Liver (tissue), 9 donors: ENCODE data around the gene AJM1. TPM values are rescaled to one million over a fixed set of nuclear protein-coding genes. Genes with fewer than 3 reads are reported as not detected.

Source experiments
- DNase-seq: peaks from one replicate; pipeline ENCODE4 v3.0.0-alpha.2; 2017; ENCODE audit warnings: low spot score
- H3K27ac ChIP-seq, 2 donors: one replicate each; pipeline ENCODE4 v1.7.0; 2013; ENCODE audit warnings: inconsistent platforms in 2 of 2, low read length in 2 of 2, control low read depth in 1 of 2, low read depth in 1 of 2, mild to moderate bottlenecking in 1 of 2
- H3K27me3 ChIP-seq, 4 donors: one replicate each; pipeline versions ENCODE4 v1.6.1 to v1.7.0; 2013; ENCODE audit warnings: low read length in 3 of 4, inconsistent platforms in 1 of 4, mild to moderate bottlenecking in 1 of 4, moderate library complexity in 1 of 4; ENCODE audit not compliant: control insufficient read depth in 4 of 4, insufficient read depth in 4 of 4
- H3K36me3 ChIP-seq, 4 donors: one replicate each; pipeline versions ENCODE4 v1.6.1 to v1.7.0; 2013; ENCODE audit warnings: low read length in 3 of 4, mild to moderate bottlenecking in 3 of 4, low read depth in 1 of 4, moderate library complexity in 1 of 4; ENCODE audit not compliant: control insufficient read depth in 4 of 4, insufficient read depth in 3 of 4
- H3K4me1 ChIP-seq, 4 donors: one replicate each; pipeline versions ENCODE4 v1.6.1 to v1.7.0; 2013; ENCODE audit warnings: low read length in 3 of 4, mild to moderate bottlenecking in 3 of 4, moderate library complexity in 1 of 4; ENCODE audit not compliant: control insufficient read depth in 4 of 4, insufficient read depth in 4 of 4
- H3K4me3 ChIP-seq, 3 donors: one replicate each; pipeline versions ENCODE4 v1.6.1 to v1.7.0; 2013; ENCODE audit warnings: low read length in 3 of 3, control low read depth in 1 of 3, low read depth in 1 of 3, mild to moderate bottlenecking in 1 of 3
- H3K9ac ChIP-seq, 2 donors: one replicate each; pipeline ENCODE4 v1.7.0; 2013; ENCODE audit warnings: low read length in 2 of 2, mild to moderate bottlenecking in 2 of 2, moderate library complexity in 2 of 2, control low read depth in 1 of 2, low read depth in 1 of 2
- H3K9me3 ChIP-seq, 4 donors: one replicate each; pipeline versions ENCODE4 v1.6.1 to v1.7.0; 2013; ENCODE audit warnings: low read length in 3 of 4; ENCODE audit not compliant: control insufficient read depth in 4 of 4
- ATF3 ChIP-seq: IDR thresholded peaks from 2 replicates; pipeline ENCODE4 v1.6.1; 2016; ENCODE audit warnings: antibody characterized with exemption
- FOXA1 ChIP-seq: IDR thresholded peaks from 2 replicates; pipeline ENCODE4 v1.6.1; 2016; ENCODE audit warnings: antibody characterized with exemption
- FOXA2 ChIP-seq: IDR thresholded peaks from 2 replicates; pipeline ENCODE4 v1.6.1; 2016; ENCODE audit warnings: antibody characterized with exemption
- GABPA ChIP-seq, 2 donors: IDR thresholded peaks in 1 of 2; conservative IDR thresholded peaks in 1 of 2; 2 replicates each; pipeline ENCODE4 v1.6.1; 2016; ENCODE audit warnings: antibody characterized with exemption in 2 of 2, mild to moderate bottlenecking in 1 of 2, moderate library complexity in 1 of 2
- HNF4A ChIP-seq, 2 donors: conservative IDR thresholded peaks; 2 replicates each; pipeline ENCODE4 v1.6.1; 2016; ENCODE audit warnings: antibody characterized with exemption in 2 of 2, mild to moderate bottlenecking in 2 of 2
- JUND ChIP-seq, 2 donors: IDR thresholded peaks; 2 replicates each; pipeline ENCODE4 v1.6.1; 2016; ENCODE audit warnings: antibody characterized with exemption in 2 of 2
- NR2F2 ChIP-seq: IDR thresholded peaks from 2 replicates; pipeline ENCODE4 v1.6.1; 2016; ENCODE audit warnings: antibody characterized with exemption
- RAD21 ChIP-seq, 2 donors: IDR thresholded peaks; 2 replicates each; pipeline ENCODE4 v1.6.1; 2016; ENCODE audit warnings: antibody characterized with exemption in 2 of 2, mild to moderate bottlenecking in 2 of 2
- RXRA ChIP-seq, 2 donors: IDR thresholded peaks; 2 replicates each; pipeline ENCODE4 v1.6.1; 2017 to 2018; ENCODE audit warnings: antibody characterized with exemption in 2 of 2, mild to moderate bottlenecking in 1 of 2
- SP1 ChIP-seq: IDR thresholded peaks from 2 replicates; pipeline ENCODE4 v1.6.1; 2018; ENCODE audit warnings: antibody characterized with exemption, mild to moderate bottlenecking
- TAF1 ChIP-seq: conservative IDR thresholded peaks from 2 replicates; pipeline ENCODE4 v1.6.1; 2016; ENCODE audit warnings: antibody characterized with exemption, mild to moderate bottlenecking
- YY1 ChIP-seq: IDR thresholded peaks from 2 replicates; pipeline ENCODE4 v1.6.1; 2016; ENCODE audit warnings: antibody characterized with exemption, mild to moderate bottlenecking
- WGBS: extraction: QIAGEN DNeasy Blood & Tissue Kit; methylation state at CpG from one replicate; pipeline ENCODE4 v1.1.7; 2013; 5-methylcytosine and 5-hydroxymethylcytosine counted together
- polyA plus RNA-seq, 2 donors: library from polyadenylated mRNA; stranded (reverse) in 1 of 2; unstranded in 1 of 2; fragments of 200-250 nt in 1 of 2; fragments of >200 nt in 1 of 2; fragmentation: Nextera tagmentation in 1 of 2; extraction: Ambion mirVana in 1 of 2; gene quantifications; one replicate each; pipeline versions ENCODE4 v1.2.1 to v1.2.3, GENCODE V29; 2013 to 2015
- total RNA-seq, 2 donors: library from RNA; depleted of rRNA; stranded (reverse); fragments of >200 nt; gene quantifications; one replicate each; pipeline ENCODE4 v1.2.3, GENCODE V29; 2014
- TF ChIP-seq, protein P1 (sequence below): IDR thresholded peaks from 2 replicates; pipeline ENCODE4 v1.6.1; 2016; ENCODE audit warnings: antibody characterized with exemption, mild to moderate bottlenecking
- TF ChIP-seq, protein P2 (sequence below): fragments of 150-350 bp; IDR thresholded peaks from 2 replicates; pipeline ENCODE4 v1.5.1; 2017; ENCODE audit warnings: improper control_type of control experiment, low read depth, low read length; ENCODE audit not compliant: missing input control
- TF ChIP-seq, protein P3 (sequence below): IDR thresholded peaks from 2 replicates; pipeline ENCODE4 v1.6.1; 2016; ENCODE audit warnings: antibody characterized with exemption
- donor health status: healthy.
- donor health status: healthy.
- donor health status: healthy.
- donor health status: healthy.
- donor health status: healthy.

The AJM1 gene
- total and polyA plus RNA-seq, 4 donors: 0.56 to 2.3 (median 0.82) TPM

GRCh38 chr9:136821826-136822544 lies 20.3 kb upstream of the AJM1 start:
- H3K27me3 ChIP-seq: no peaks in the 10 kb centered on the region
- no peaks in the 10 kb centered on the region for H3K9me3 ChIP-seq
- no peaks in the 10 kb centered on the region for H3K4me1 ChIP-seq
- no peak for DNase-seq
- H3K36me3 ChIP-seq: peaks cover 2 to 26% (median 11%) of the 10 kb centered on the region in 4 donors
- no peak overlapping the region for H3K9ac ChIP-seq
- H3K27ac ChIP-seq: no peak overlapping the region
- peak overlapping the region in 1 of 3 donors; percentile 7 for H3K4me3 ChIP-seq
- WGBS: 85% methylated on average over 42 of the region's 42 CpGs
- no peak for TF ChIP-seq TAF1
- TF ChIP-seq, protein P1, sequence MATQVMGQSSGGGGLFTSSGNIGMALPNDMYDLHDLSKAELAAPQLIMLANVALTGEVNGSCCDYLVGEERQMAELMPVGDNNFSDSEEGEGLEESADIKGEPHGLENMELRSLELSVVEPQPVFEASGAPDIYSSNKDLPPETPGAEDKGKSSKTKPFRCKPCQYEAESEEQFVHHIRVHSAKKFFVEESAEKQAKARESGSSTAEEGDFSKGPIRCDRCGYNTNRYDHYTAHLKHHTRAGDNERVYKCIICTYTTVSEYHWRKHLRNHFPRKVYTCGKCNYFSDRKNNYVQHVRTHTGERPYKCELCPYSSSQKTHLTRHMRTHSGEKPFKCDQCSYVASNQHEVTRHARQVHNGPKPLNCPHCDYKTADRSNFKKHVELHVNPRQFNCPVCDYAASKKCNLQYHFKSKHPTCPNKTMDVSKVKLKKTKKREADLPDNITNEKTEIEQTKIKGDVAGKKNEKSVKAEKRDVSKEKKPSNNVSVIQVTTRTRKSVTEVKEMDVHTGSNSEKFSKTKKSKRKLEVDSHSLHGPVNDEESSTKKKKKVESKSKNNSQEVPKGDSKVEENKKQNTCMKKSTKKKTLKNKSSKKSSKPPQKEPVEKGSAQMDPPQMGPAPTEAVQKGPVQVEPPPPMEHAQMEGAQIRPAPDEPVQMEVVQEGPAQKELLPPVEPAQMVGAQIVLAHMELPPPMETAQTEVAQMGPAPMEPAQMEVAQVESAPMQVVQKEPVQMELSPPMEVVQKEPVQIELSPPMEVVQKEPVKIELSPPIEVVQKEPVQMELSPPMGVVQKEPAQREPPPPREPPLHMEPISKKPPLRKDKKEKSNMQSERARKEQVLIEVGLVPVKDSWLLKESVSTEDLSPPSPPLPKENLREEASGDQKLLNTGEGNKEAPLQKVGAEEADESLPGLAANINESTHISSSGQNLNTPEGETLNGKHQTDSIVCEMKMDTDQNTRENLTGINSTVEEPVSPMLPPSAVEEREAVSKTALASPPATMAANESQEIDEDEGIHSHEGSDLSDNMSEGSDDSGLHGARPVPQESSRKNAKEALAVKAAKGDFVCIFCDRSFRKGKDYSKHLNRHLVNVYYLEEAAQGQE: no peak
- no peak for TF ChIP-seq FOXA1
- no peak for TF ChIP-seq JUND (IDR thresholded peaks at IDR 0.05)

- Histone ChIP-seq H3K9ac (no peak overlapping the region), H3K27me3 (no peaks in the 10 kb centered on the region), H3K9me3 (no peaks in the 10 kb centered on the region), H3K4me1 (no peaks in the 10 kb centered on the region), H3K27ac (no peak overlapping the region), H3K36me3 (peaks cover 0 to 32% (median 10%) of the 10 kb centered on the region in 4 donors), H3K4me3 (no peak overlapping the region)
- TF ChIP-seq RAD21 (IDR thresholded peaks at IDR 0.05): no peak
- TF ChIP-seq, protein P2, sequence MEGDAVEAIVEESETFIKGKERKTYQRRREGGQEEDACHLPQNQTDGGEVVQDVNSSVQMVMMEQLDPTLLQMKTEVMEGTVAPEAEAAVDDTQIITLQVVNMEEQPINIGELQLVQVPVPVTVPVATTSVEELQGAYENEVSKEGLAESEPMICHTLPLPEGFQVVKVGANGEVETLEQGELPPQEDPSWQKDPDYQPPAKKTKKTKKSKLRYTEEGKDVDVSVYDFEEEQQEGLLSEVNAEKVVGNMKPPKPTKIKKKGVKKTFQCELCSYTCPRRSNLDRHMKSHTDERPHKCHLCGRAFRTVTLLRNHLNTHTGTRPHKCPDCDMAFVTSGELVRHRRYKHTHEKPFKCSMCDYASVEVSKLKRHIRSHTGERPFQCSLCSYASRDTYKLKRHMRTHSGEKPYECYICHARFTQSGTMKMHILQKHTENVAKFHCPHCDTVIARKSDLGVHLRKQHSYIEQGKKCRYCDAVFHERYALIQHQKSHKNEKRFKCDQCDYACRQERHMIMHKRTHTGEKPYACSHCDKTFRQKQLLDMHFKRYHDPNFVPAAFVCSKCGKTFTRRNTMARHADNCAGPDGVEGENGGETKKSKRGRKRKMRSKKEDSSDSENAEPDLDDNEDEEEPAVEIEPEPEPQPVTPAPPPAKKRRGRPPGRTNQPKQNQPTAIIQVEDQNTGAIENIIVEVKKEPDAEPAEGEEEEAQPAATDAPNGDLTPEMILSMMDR: no peak
- no peak for DNase-seq
- 90% methylated on average over 30 of the region's 30 CpGs for WGBS
These were observed 18.9 kb upstream of the AJM1 start for GRCh38 chr9:136823136-136824046.

GRCh38 chr9:136824496-136825225 lies 17.6 kb upstream of the AJM1 start:
- no peak for DNase-seq
- H3K27ac ChIP-seq: no peak overlapping the region
- H3K27me3 ChIP-seq: no peaks in the 10 kb centered on the region
- H3K9me3 ChIP-seq: no peaks in the 10 kb centered on the region
- TF ChIP-seq SP1: no peak
- TF ChIP-seq, protein P3, sequence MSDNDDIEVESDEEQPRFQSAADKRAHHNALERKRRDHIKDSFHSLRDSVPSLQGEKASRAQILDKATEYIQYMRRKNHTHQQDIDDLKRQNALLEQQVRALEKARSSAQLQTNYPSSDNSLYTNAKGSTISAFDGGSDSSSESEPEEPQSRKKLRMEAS: no peak
- TF ChIP-seq ATF3: no peak
- TF ChIP-seq GABPA (IDR thresholded peaks at IDR 0.05 in 1 of 2, conservative IDR thresholded peaks at IDR 0.05 in 1 of 2): no peak
- no peak for TF ChIP-seq HNF4A (conservative IDR thresholded peaks at IDR 0.05)
- no peak for TF ChIP-seq FOXA2
- TF ChIP-seq, protein P2: no peak
- TF ChIP-seq YY1: no peak
- no peak for TF ChIP-seq NR2F2
- TF ChIP-seq JUND (IDR thresholded peaks at IDR 0.05): no peak
- TF ChIP-seq RXRA (IDR thresholded peaks at IDR 0.05): no peak
- 91% methylated on average over 21 of the region's 21 CpGs for WGBS
- no peak overlapping the region for H3K9ac ChIP-seq
- H3K36me3 ChIP-seq: peaks cover 5 to 45% (median 12%) of the 10 kb centered on the region in 4 donors
- H3K4me3 ChIP-seq: no peak overlapping the region
- no peaks in the 10 kb centered on the region for H3K4me1 ChIP-seq
